ENCODE results near the gene TRMT61A.
"Not testable (repeated sequence)": the region's sequence is repeated elsewhere in the genome, so short reads cannot be mapped to it uniquely, and the experiment has no call there.

Gene TRMT61A

DNA sequence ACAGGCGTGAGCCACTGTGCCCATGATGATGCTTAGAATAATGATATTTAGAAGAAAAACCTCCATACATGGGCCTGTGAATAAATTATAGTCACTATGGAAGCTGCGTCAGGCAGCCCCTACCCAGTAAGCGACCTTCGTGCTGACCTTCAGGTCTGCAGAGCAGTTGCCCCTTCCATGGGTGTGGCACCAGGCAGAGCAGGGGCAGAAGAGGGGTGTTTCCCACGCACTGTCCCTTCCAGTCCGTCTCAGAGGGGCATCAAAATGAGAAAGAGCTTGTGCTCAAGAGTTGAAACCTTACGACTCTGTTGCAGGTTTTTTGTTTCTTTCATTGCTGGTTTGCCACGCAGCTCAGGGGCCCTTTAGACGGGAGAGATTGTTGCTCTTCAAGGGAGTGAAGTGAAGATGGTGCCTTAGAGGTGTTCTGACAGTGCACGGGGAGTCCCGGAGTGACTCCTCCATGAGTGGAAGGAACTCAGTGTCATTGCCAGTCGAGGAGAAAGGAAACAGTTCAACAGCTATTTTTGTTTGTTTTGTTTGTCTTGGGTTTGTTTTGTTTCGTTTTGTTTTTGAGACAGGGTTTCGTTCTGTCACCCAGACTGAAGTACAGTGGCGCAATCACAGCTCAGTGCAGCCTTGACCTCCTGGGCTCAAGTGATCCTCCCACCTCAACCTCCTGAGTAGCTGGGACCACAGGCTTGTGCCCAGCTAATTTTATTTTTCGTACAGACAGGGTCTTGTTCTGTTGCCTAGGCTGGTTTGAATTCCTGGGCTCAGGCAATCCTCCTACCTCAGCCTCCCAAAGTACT lies 20.3 kb upstream of the TRMT61A start:
- in situ Hi-C loops (cut with MboI; ENCODE audit: low sequenced_read_pairs), result no loop called here

DNA sequence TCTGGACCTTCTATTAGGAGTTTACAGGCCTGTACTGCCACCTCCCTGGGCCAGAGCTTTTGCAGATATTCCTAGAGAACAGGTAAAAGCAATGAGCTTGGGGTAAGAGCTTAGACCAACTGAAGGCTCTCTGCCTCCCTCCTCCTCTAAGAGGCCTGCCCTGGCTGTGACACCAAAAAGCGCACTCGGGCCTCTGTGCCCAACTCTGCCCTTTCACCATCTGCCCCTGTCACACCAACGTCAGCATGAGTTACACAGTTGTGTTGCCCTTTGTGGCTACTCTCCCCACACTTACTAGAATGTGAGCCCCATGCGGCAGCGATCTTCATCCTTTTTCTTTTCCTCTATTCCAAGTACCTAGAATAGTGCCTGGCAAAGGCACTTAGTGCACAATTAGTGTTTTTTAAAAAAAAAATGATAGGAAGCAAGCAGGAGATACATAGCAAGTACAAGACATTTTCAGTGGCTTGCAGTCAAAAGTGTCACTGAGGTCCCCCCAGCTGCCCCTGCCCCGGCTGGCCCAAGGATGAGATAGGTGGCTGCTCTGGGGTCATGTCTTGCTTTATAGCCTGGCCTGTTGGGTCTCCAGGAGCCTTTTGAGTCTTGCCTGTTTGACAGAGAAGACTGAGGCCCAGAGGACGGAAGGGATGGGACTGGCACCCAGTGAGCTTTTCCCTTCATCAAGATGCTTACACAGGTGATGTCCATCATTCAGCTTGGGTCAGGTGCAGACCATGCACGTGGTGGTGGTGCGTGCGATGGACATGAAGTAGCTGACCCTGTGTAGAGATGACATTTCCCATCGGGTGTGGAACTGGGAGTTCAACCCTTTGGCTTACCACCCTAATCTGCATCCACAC lies 18.9 kb upstream of the TRMT61A start:
- in situ Hi-C loops (cut with MboI; ENCODE audit: low sequenced_read_pairs), result no loop called here

DNA sequence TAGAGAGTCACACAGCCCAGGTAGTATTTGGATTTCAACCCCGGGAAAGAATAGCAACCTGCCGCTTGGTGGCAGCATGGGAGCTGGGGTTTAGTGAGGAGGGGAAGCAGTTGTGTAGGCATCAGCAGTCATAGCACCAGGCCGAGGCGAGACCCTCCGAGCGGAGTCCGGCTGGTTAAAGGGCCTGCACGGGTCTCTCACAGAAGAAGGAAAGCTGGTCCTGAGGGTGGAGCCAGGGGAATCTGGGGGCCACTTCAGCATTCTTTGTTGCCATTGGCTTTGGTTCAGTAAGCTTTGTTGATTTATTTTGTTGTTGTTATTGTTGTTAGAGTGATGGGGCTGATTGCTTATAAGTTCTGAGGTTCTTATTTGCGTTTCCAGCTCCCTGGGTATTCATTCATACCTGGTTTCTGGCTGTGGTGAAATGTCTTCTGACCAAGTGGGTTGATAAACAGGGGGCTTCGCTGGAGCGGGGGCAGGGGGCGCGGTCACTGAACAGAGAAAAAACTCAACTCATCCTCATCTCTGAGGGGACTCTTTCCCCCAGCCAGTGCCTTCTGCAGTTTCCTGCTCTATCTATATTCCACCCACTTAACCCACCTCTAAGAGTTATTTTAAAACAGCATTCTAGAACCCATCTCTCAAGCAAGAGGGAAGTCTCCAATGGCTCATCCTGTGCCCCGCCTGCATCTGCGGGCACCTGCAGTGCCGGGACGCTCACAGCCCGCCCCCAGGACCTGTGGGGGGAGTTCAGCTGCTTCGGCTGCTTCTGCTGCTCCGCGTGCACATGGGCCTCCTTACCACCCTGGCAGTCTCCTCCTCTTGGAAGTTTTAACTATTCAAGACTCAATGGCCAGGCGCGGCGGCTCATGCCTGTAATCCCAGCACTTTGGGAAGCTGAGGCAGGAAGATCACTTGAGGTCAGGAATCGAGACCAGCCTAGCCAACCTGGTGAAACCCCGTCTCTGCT lies 18.0 kb upstream of the TRMT61A start:
- in situ Hi-C loops (cut with MboI; ENCODE audit: low sequenced_read_pairs), result no loop called here

DNA sequence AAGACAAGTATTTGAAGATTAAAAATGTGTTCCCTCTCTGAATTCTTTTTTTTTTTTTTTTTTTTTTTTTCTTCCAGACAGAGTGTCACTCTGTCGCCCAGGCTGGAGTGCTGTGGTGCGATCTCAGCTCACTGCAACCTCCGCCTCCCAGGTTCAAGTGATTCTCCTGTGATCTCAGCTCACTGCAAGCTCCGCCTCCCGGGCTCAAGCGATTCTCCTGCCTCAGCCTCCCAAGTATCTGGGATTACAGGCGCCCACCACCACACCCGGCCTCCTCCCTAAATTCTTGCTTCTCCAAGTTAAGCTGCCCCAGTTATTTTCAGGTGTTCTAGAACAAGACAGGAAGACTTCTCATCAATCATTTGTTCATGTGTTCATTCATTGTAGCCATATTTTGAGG lies 16.8 kb upstream of the TRMT61A start:
- in situ Hi-C loops (cut with MboI; ENCODE audit: low sequenced_read_pairs), result not testable (repeated sequence)

DNA sequence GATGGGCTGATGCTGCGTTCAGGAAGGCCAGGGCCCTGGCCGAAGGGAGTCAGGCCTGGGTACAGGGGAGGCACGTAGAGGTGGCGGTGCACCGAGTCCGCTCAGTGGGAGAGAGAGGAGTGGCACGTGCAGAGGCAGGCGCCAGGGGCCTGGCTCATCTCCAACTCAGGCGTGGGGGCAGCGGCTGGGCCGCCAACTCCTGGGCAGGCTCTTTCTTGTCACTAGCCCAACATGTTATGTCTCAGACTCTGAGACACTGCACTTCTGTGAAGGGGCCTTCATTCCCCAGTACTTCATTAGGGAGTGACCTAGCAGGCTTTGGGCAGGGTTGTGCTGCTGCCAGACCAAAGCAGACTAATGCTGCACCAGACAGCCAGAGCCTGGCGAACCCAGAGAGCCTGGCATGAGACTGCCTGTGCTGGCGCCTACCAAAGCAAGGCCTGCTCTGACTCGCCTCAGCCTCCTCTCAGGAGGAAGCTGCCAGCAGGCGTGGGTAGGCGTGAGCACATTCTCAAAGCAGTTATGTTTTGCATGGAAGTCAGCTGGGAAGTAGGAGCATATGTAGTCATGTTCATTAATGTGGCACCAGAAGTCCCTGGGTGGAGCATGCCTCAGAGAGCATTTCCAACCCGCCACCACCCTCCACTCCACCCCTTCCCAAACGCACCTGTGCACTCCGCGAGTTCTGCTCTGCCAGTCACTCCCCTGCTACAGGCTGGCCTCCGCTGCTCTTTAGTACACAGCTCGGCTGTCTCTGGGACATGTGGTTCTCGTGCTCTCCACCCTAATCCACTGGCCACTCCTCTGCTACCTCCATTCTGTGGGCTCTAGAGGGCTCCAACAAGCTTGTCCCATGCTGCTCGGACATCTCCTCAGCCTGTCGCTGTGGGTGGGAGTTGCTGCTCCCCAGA lies 16.0 kb upstream of the TRMT61A start:
- in situ Hi-C loops (cut with MboI; ENCODE audit: low sequenced_read_pairs), result no loop called here

DNA sequence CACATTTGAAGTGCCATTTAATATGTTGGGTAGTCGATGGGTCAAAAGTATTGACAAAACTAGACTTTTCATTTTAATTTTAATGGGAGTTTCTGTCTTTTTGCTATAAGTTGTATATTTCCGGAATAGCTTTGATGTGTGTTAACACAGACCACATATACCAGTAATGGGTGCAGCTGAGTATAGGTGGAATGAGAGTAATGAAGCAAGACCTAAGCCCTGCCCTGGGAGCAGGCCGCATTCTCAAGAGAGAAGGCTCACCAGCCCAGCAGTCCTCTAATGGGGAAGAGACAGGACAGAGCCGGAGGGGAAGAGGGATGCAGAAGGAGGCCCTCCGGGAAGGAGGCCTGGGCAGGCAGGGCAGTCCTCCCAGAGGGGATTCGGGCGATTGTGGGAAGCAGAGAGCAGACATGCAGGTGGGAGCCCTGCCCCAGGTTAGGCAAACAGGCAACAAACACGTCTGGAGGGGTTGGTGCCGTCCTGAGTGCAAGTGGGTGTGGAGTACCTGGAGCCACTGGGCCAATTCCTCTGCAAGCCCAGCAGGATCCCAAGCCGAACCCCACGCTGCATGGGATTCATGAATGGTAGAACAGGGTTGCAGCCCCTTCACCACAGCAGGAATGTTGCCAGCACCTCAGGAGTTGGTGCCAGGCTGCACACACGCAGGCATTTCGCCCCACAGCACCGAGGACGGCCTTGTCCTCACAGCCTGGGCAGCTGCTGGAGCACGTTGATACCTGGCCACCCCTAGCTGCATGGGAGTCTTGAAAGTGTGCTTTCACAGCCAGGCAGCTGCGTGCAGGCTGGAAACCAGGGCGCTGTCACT lies 14.2 kb upstream of the TRMT61A start:
- in situ Hi-C loops (cut with MboI; ENCODE audit: low sequenced_read_pairs), result no loop called here

DNA sequence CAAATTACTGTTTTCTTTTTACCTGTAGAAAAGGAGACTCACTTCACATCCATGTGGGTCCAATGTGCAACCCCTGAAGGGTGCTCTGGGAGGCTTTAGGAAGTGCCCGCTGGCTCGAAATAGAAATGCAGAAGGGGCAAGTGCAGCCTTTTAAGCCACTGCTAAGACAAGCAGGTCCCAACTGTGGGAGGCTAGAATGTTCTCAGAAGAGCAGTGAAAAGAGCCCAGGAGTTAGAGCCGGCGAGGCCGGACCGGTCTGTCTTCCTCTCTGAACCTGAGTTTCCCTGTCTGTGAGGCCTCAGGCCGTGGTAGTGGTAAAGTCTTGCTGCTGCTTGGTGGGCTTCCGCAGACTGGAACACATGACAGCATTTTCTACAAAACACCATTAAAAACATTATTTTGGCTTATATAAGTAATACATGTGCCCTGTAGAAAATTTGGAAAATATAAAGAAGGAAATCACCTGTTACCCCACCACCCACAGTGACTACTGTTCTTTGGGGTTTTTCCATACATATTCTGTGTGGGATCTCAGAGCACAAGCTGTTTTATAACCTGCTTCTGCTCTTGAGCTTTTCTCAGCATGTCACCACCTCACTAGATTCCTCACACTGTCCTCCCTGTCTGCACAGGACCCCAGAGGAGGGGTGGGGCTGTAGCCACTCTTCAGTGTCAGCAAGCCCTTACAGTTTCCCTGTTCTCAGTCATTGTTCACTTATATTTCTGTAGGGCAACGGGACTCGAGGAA lies 12.4 kb upstream of the TRMT61A start:
- in situ Hi-C loops (cut with MboI; ENCODE audit: low sequenced_read_pairs), result no loop called here

DNA sequence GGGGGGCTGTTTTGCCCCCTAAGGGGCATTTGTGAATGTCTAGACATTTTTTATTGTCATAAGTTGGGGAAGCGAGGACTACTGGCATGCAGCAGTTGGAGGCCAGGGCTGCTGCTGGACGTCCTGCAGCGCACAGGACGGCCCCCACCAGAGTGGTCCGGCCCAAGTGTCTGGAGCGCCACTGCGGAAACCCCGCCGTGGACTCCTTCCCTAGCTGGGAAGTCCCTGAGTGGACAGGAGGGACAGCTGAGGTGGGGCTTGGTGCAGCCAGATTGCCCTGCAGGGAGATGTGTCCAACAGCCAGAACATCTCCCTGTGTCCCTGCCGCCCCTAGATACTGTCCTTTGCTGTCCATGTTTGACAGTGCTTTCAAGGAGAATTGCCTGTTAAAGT lies 11.8 kb upstream of the TRMT61A start:
- in situ Hi-C loops (cut with MboI; ENCODE audit: low sequenced_read_pairs), result no loop called here

DNA sequence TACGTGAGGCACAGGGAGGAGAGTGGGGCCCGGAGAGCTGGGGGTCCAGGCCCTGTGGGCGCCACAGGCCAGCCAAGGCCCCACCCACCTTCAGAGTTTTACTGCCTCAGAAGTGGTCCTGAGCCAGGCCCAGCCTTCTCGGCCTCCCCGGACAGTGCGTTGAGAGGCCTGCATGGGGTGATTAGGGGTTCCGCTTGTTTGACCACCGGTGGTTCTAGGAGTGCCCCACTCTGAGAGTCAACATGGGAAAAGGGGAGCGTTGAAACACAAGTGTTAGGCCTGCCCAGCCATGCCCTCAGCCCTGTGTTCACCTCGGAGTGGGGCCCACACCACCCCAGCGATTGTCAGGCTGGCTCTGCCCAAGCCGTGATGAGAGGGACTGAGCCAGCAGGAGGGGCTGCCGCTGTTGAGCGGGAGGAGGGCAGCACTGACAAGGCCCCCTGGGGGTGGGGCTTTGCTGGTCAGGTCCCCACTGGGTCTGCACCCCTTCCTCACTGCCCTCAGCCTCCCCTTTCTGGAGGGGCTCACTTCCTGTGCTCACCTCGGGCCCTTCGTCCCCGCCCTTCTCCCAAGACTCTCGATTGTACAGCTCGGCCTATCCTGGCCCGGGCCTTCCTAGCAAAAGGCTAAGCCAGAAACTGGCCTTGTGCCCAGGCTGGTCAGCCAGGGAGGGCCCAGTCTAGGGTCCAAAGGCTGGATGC lies 11.1 kb upstream of the TRMT61A start:
- in situ Hi-C loops (cut with MboI; ENCODE audit: low sequenced_read_pairs), result no loop called here

DNA sequence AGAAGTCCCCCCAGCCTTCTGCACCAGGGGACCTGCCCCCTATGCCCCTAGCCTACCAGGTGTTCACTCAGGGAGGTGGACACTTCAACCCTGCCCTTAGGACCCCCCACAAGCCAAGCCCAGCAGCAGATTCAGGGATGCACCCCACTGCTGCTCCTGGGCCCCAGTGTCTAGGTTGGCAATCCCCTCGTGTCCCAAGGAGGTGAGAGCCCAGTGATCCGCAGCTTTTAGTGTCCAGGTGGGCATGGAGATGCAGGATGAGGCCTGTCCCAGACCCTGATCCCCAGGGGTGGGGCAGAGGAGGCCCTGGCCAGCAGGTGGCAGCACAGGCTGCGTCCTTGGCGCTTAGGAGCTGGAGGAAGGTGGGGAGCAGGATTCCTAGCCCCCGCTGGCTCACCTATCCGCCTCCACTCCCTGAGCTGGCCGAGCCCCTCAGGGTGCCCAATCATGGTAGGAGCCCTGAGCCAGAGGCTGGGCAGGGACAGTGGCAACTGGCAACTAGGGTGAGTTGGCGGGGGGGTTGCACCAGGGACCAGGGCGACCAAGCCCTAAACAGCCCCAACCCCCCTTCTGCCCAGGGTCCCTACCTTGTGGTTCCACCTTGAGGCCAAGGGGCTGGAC lies 10.5 kb upstream of the TRMT61A start:
- in situ Hi-C loops (cut with MboI; ENCODE audit: low sequenced_read_pairs), result no loop called here

DNA sequence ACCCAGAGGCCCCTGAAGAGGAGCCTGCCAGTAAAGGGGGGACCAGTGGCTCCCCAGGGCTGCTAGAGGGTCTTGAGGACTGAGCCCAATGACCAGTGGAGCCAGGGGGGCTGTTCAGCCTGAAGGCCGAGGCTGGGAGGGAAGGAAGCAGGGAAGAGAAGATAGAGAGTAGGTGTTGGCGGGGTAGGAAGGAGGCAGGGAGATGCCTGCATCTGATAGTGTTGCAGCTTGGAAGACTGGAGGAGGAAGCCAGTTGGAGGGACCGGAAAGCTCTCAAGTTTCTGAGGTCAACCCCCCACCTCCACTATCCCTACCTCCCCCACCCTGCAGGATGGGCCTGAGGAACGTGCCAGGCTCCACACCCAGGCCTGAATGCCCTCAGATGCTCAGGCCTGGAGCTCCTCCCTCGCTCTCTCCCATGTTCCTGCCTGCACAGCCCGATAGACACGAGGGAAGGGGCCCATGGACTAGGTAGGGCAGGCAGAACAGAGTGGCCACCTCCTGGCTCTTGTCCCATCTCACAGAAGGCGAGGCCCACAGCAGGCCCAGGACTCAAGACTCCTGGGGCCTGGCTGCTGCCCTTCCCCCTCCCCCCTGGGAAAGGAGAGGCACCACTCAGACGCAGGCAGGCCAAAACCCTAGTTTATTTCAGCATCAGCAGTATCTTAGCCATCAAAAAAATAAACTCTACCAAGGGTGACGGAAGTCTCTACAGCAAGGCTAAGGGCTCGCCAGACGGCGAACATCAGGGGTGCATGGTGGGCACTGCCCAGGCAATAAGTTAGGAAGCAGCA lies 9.8 kb upstream of the TRMT61A start:
- in situ Hi-C loops (cut with MboI; ENCODE audit: low sequenced_read_pairs), result no loop called here

DNA sequence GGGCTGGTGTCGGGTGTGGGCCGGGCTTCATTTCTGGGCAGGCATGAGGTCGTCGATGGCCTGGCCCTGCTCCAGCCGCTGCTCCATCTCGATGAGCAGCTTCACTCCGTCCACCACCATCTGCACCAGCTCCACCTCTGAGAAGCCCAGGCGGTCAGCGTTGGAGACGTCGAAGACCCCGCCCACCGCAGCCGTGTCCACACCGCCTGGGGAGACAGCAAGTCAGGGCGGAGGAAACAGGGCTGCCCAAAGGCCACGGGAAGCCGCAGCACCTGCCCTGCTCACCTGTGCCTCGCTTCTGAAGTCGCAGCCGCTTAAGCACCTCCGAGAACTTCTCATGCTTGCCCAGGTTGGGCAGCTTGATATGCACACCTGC lies 9.2 kb upstream of the TRMT61A start:
- in situ Hi-C loops (cut with MboI; ENCODE audit: low sequenced_read_pairs), result no loop called here

DNA sequence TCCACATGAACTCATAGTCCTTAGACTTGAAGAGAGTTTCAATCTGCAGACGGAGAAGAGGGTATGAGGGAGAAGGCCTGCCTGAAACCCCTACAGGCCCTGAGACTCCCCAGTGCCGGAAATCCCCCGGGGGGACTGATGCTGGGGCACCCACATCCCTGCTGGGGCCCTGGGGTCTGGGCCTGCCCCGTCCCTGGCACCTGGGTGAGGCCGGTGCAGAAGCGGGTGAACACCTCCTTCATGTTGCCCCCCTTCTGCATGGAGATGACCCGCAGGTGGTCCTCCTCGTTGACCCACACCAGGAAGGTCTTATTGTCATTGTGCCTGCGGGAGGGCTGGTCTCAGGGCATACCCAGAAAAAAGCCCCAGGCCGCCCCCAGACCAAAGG lies 8.7 kb upstream of the TRMT61A start:
- in situ Hi-C loops (cut with MboI; ENCODE audit: low sequenced_read_pairs), result no loop called here

DNA sequence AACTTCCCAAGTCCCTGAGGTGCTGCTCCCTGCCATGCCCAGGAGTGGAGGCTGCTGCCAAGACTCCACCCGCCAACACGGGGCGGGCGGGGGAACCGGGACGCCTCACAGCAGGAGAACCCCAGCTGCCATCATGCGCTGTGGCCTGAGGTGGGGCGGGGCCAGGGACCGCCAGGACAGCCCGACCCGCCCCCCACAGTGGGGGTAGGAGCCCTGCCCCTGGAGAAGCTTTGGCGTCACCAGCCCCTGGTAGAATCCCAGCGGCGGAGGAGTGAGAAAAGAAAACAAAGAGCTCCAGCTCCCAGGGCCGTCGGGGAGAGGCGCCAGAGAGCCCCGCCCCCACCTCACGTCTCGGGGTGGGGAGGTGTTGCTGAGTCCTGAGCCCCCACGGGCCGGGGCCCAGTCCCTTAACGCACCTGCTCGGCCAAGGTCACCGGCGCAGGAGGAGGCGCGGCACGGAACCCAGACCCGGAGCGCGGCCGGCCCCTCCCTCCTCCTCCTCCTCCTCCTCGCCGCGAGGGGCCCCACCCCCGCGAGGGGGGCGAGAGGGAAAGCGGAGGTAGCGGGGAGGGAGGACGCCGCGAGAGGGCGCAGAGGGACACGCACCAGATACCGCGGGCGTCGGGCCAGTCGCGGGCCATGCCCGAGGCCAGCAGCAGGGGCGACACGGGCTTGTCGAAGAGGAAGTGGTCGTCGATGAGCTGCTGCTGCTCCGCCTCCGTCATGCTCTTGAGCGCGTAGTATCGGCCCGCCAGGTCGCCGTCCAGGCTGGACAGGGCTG lies 8.1 kb upstream of the TRMT61A start:
- in situ Hi-C loops (cut with MboI; ENCODE audit: low sequenced_read_pairs), result no loop called here

DNA sequence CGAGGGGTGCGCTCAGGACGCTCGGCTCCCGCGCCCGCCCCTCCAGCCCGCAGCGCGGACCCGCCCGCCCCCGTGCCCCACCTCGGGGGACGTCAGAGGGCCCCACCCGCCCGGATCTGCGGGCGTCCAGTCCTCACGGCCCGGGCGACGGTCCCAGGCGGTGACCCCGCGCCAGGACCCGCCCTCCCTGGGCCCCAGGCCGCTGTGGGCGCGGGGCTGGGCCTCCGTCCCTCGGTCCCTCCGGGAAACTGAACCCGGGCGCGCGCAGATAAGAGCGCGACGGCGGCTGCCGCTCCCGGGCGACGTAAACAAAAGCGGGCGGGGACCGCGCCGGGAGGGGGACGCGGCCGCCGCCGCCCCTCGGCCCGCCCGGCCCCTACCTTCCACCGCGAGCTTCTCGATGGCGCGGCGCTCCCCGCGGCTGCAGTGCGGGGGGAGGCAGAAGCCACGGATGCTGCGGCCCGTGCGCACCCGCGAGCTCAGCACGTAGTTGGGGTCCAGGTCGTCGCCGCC lies 7.5 kb upstream of the TRMT61A start:
- in situ Hi-C loops (cut with MboI; ENCODE audit: low sequenced_read_pairs), result no loop called here

All from HL-60/S4 (cell line).